ENCODE data around the gene SH3TC1.

Gene SH3TC1

DNA sequence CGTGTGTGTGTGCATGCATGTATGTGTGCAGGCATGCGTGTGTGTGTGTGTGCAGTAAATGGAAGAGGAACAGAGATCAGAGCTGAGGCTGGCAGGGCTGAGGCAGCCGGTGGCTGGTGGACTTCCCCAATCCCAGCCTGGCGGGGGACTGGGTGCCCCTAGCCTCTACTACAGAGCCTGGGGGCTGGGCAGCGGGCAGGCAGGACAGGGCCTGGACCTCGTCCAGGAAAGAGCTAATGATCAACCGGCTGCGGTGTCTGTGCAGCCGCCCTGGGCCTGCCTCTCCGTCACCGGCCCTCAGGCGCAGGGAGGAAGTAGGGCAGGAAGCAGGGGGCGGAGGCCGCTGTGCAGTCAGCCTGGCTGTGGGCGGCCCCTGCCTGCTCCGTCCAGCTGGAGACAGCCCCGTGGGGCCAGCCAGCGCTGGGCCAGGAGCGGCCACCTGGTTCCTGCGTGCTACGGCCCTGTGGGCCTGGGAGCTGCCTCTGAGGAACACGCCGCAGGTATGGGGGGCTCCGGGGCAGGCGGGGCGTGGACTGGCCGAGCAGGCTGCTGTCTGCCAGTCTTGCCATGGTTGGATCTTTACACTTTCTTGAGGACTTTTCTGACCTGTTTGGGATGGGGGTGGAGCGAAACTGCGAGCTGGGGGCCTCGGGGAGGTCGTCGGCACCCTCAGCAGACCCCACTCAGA is at the start of gene SH3TC1:
SH3TC1 (plus strand) TSS at position 385 of the 688 bp plus-strand sequence. CDS start 5,905 bp downstream, outside the sequence.
- peak; percentile 79 for DNase-seq

DNA sequence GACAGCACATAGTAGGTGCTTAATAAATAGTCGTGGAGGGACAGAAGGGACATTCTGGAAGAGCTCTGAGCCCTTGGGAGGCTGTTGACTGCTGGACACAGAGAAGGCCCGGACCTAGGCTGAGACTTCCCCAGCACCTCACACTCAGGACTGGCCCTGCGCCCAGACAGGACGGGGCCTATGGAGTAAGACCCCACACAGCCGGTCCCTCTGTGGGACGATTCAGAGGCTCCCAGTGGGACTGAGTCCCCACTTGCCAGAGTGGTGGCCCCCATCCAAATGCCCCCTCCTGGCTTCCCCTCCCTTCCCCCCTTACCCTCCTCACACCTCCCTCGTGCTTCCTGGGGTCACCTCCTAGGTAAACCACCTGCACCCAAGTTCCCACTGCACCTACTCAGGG is 49.4 kb upstream of the SH3TC1 start:
- DNase-seq, result no peak

DNA sequence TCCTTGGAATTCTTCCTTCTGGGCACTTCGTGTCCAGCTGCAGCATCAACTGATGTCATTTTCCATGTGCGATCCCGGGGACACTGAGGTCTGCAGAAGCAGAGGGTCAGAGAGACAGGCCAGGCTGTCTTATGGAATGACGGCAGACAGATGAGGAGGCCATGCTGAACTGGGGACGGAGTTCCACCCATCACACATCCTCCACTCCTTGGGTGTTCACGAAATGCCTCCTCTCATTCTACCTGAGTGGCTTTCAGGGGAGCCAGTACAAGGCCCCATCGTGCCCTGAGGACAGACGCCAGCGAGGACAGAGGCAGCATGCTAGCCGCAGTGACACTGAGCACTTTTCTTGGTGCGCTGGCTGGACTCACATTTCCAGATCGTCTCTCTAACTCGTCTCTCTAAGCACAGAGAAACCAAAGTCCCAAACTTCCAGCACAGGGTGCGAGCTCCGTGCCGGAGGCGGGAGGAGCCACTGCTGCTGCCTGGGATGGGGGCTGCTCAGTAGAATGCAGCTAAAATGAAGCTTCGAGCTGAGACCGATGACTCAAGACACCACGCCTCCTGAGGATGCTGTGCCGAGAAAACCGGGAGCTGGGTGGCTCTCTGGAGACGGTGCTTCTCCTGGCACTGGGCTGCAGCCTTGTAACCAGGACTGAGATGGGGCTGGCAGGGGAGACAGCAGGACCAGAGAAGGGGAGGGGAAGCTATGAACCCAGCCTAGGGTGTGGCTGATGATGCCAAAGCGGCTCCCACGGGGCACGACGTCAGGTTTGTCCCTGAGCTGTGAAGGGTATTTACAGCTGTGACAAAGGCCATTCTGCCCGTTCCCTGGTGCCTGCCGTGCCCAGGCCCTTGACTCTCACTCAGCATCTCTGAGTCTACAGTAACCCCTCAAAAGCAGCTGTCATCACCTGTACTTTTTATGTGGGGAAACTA is 48.7 kb upstream of the SH3TC1 start:
- no peak for DNase-seq

DNA sequence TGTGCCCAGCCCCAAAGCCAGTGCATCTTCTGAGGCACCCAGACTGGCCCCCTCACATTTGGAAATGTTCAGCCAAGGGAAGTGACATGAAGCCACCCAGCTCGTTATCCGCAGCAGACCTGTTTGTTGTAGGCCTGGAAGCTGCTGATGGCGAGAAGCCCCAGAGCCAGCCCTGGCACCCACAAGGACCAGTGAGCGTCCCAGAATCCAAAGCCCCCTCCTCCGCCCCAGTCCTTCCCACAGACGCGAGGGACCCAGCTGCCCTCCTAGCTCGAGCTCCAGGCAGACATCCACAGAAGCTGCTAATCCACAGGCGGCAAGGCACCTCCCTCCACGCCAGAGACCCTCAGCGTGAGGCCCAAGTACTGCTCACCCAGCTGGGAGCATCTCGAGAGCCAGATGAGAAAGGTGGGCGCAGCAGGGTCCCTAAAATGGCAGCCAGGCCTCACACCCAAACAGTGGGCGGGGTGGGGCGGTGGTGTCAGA is 47.9 kb upstream of the SH3TC1 start:
- DNase-seq, result no peak

DNA sequence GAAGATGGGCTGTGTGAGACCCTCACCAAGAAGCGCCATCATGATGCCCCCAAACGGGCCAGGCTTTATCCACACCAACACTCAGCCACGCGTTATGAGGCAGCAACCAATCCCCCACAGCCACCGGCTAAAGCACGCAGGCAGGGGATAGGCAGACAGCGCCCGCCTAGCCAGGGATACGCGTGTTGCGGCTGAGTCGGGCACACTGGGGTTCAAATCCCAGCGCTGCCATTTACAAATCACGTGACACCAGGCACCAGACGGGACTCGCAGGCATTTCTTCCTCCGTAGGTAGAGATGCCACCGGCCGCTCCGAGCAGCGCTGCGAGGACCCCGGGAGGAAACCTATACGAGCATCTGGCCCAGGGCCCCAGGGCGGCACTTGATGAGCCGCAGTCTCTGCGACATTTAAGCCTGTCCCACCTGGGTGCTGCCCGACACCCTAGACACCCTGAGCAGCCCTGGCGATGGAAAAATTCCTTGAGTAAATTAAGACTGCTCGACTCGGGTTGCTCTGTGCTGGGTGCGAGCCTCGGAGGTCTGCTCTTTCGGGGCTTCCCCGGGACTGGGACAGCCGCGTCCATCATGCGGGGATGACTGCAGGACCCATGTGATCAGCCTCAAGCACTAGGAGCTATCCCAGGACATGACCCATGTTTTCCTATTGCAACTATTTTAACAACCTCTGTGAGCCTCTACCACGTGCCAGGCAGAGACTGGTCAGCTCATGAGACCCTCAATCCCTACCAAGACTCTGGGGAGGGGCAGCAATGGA is 46.8 kb upstream of the SH3TC1 start:
- DNase-seq, result no peak

DNA sequence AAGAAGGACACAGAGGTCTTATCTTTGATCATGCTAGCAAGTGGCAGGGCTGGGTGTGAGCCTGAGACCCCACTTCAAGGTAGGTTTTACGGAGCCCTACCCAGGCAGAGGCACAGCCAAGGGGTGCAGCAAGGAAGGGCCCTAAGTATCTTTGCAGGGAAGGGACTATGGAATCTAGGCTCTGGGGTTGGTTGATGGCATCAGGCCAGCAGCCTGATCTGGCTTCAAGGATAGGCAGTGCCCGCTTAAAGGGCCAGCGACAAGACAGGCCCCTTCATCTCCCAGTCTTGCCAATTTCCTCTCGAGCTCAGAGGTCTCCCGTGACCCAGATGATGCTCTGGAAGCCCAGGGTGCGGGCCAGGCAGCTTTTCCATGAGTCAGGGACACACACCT is 46.2 kb upstream of the SH3TC1 start:
- no peak for DNase-seq

DNA sequence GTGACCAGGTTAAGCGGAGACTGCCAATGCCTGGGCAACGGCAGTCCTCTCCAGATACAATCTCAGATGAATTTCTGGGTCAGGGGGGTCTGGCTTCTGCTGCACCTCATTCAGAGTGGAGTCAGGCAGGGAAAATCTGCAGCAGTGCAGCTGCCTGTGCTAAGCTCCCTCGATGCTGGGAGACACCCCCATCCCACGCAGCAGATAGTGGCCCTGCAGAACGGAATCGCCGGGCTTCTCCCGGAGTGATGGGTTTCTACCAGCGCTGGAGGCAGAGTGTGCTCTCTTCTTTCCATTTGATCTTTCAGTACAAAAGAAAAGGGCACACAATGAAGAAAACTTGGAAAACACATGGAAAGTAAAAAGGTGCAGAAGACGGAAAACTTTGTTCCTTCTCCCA is 45.6 kb upstream of the SH3TC1 start:
- no peak for DNase-seq

DNA sequence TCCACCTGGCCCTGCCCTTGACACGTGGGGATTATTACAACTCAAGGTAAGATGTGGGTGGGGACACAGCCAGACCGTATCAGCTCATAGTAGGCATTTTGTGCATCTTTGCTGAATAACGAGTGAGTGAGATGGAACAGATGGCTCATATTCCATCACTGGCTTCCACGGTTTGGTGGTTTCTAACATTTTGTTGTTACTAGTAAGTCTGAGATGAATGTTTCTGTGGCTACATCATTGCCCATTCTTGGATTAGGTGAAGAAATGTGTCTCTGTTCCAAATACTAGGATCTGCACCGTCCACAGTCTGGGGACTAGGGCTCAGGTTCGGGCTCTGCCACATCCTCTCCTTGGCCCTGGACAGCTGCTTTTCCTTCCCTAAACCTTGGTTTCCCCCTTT is 44.0 kb upstream of the SH3TC1 start:
- no peak for DNase-seq

DNA sequence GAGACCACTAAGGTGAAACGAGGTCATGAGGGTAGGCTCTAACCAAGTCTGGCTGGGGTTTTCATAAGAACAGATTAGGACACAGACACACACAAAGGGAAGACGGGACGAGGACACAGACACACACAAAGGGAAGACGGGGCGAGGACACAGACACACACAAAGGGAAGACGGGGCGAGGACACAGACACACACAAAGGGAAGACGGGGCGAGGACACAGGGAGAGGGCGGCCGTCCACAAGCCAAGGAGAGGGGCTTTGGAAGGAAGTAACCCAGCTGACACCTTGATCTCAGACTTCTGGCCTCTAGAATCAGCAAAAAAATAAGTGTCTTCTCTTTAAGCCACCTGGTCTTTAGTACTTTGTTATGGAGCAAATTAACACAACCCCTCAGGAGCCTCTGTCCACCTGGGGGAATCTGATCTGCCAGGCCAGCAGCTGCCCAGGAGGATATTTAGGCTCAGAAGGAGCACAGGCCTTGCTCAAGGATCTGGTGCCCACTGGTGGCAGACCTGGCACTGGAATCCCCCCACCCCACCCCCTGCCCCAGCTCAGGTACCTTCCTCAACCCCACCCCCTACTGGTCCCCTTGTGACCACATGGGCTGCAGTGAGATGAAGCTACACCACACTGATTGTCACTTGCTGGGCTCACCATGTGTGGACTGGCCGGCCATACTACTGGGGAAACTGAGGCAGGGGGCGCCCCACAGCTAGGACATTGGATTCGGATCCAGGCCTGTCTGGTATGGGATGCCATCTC is 43.2 kb upstream of the SH3TC1 start:
- DNase-seq, result no peak

DNA sequence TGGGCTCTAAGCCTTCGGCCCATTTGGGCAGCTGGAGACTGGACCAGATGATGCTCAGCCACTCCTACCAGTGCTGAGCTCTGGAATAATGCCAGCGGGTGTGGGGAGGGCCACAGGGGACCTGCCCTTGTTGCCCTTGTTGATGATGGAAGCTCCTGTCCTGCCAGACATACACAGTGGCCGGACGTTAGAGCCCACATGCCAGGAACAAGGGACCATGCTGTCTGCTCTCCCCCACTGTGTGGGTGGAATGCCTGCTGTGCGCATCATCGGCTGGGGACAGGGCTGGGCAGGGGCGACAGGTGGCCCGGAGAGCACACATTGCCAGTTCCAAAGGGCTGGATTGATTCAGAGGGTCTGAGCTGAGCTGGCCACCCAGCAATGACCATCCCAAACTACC is 42.5 kb upstream of the SH3TC1 start:
- no peak for DNase-seq

DNA sequence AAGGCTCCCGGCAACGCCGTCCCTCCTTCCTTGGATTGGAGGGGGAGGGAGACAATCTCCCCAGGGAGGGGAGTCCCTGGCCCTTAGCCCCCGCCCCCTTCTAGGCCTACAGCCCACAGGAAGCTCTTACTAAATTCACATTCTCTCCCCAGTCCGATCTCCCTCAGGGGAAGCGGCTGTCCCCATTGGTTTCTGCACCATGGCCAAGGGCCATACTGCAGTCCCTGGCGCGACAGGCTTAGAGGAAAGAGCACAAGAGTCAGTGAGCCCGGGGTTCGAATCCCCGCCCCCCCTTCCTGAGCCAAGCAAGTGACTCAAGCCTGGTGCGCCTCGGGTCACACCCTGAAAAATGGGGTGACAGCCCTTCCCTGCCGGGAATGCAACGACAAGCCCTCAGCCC is 41.6 kb upstream of the SH3TC1 start:
- DNase-seq, result no peak

DNA sequence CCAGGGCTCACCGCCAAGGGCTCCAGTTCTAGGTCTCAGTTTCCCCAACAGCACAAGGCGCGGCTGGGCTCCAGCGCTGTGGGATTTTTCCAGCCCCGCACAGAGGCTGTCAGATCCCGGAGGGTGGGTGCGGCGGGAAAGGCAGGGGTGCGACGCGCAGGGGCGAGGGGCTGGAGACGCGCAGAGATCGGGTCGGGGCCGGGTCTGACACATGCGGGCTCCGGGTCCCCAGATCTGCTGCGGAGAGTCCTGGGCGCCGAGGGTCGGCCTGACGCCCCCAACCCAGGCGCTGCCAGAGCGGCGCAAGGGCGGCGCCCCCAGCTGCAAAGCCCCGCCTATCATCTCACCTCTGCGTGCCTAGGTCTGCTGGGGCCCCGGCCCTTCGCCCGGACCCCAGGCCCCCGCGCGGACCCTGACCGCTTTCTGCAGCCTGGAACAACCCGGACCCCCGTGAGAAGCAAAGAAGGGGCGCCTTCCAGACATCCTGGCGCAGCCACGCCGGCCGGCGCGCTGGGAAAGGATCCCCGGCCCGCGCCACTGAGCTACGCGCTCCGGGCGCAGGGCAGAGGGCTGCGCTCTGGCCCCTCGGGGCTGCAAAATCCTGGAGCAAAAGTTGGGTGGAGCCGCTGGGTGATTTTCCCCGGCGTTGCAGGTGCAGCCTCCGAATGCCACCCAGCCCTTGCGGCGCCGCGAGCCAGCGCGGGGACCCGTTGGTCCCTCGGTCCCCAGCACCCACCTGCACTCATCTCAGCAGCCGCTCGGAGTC is 41.0 kb upstream of the SH3TC1 start:
- DNase-seq, result no peak

DNA sequence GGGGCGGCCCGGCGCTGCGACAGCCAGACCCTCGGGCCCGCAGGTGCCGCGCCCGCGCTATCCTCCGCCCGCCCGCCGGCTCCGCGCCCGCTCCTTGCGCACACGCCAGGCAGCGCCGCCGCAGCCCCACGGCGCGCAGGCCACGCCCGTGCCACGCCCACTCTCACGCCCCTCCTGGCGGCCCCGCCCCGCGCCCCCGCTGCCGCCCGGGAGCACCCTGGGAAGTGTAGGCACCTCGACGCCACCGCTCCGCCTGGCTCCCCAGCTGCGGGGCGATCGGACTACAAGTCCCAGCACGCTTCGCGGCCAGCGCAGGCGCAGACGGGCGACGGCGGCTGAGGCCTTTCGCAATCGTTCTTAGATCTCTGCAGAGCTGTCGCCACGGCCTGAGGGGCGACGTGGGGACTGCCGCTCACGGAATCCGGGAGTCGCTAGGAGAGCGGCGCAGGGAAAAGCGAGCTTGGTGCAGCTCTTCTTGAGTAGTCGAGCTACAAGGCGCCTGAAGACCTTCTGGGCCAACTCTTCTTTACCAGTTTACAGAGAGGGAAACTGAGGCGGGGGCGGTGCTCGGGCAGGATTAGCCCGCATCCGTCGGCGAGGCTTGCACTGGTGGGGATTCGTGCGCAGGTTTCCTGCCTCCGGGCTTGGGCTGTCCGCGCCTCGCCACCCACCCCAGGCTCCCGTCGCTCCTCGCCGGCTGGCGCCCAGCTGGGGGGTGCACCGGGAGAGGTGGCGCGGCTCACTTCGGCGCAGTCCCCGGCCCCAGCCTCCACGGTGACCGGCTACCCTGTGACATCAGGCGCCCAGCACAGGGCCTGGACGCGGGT is 40.2 kb upstream of the SH3TC1 start, which contains the start of gene ABLIM2:
ABLIM2 (minus strand) TSS at position 104 of the 827 bp plus-strand sequence. CDS start 124 bp downstream, outside the sequence.
- DNase-seq, result peak; percentile 99

DNA sequence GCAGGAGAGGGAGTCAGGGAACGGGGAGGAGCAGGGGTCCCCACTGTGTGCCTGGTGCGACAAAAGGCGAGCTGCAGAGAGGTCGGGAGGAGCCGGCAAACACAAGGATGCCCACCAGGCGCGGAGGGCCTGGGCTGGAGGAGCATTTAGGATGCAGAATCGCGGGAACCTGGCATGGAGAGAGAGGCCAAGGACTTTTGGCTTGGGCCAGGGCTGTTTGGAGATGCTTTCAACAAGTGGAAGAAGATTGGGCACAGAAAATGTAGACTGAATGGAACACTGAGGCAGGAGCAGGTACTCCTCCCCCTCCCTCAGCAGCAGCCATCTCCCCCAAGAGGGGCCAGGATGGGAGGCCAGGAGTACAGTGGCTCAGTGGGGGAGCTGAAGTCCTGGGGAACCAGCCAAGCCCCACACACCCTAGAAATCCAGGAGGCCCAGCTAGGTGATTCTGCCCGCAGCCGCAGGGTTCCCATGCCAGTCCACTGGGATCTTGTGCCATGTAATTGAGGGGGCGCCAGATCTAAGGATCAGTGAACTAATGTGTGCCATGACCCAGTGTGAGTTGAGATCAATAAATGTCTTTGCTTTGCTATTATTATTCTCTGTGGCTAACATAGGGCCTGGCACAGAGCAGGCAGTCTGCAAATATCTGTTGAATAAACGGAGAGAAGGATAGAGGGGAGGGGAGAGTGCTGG is 39.4 kb upstream of the SH3TC1 start:
- DNase-seq, result no peak

DNA sequence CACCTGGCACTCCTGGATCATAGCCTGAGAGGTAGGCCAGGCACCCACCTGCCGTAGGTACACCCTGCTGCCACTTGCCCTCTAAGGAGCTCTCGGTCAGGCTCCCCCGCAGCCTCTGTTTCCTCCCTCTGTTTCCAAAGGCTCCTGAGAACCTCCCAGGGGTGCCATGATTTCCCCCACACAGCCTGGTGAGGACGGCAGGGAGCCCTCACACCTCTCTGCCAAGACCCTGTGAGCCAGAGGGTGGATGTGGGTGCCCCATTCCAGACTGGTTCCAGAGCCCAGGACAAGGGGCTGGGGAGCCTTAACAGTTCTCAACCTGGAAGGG is 38.9 kb upstream of the SH3TC1 start:
- DNase-seq, result no peak

DNA sequence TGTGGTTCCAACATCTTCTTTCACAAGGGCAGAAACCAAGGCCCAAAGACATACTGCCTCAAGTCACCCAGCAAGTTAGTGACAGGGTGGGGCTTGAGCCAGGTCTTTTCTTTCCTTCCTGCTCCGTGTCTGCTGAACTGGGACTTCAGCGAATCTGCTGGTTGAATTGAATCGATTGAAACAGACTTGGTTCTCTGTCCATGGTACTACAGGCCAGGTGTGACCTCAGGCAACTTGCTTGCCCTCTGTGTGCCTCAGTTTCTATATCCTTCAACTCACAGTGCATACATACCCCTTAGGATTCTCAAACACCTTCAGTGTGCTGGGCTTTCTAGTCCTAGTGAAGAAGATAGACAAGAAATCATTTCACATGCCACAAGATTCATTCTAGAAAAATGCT is 38.5 kb upstream of the SH3TC1 start:
- DNase-seq, result no peak

DNA sequence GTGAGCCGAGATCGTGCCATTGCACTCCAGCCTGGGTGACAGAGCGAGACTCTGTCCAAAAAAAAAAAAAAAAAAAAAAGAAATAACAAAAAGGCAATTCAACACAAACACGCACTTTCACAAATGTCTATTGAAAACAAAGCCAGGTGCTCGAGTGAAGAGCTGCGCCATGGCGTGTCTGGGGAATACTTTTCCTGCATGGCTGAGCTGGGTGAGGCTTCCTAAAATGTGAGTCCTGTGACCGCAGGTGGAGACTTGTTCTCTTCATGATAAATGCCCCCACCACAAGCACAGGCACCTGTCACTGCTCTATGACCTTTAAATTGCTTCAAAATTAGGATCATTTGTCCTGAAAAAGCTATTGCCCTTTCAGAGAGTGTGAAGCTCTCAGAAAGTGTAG is 36.5 kb upstream of the SH3TC1 start:
- no peak for DNase-seq

DNA sequence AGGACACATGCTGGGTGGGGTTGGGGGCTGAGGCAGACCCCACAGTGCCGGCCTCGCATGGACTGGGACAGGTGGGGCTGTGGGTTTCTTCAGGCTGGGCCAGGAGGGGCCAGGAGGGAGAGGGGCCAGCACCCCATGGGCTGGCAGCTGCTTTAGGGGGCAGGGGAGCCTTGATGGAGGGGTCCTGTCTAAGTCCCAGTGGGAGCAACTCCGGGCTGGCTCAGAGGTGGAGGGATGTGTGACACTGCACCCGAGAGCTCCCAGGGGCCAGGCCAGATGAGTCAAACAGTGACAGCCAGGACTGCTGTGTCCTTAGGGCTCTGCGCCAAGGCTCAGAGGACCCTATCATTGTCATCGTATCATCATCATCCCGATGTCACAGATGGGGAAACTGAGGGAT is 36.1 kb upstream of the SH3TC1 start:
- no peak for DNase-seq

DNA sequence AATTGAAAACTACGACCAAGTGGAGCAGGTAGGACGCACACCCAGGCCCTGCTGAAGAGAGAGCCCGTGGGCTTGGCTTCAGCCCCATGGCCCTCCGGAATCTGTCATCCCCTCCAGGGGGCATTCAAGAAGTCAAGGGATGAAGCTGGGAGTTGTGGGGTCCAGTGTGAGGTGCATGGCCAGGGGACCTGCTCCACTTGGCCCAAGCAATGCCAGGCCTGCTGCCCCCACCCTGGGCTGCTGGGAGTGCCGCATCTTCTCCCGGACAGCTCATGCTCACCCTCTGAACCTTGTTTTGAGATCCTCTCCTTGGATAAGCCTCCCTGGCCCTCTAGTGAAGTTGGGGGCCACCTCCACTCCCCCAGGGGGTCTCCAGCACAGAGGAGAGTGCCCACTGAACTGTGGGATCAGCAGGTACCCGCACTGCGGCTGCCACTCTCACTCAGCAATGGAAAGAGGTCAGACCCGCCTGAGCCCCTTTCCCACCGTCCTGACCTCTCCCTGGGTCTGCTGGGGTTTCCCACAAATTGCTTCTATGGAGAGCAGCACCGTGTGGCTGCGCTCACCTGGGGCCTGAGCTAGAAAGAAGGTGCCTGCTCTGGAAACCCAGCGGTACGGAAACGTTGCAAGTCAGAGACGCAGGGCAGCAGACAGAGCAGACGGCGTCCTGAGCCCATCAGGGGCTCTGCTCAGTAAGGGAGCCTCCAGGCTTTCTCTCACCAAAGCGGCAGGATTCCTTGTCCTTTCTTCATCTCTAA is 35.5 kb upstream of the SH3TC1 start:
- DNase-seq, result no peak
